ENCODE results near the gene SLC35C1.

The SLC35C1 gene

DNA sequence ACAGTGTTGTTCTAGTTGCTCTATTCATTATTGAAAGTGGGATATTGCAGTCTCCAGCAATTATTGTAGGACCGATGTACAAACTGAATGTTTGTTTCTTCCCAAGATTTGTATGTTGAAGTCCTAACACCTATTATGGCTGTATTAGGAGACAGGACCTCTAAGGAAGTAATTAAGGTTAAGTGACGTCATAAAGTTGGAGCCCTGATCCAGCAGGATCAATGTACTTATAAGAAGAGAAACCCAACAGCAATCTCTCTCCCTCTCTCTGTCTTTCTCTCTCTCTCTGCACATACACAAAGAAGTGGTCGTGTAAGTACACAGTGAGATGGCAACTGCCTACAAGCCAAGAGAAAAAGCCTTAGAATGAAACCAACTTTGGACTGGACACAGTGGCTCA is 16.1 kb upstream of the SLC35C1 start:
- H3K4me3 ChIP-seq (IDR thresholded peaks at IDR 0.05; ENCODE audit: insufficient read depth, low read depth, low read length), result no peak overlapping the region
- no peaks in the 10 kb centered on the region for H3K27me3 ChIP-seq (ENCODE audit: insufficient read depth, low read depth)
- H3K79me2 ChIP-seq (ENCODE audit: insufficient read depth, low read depth), result no peaks in the 10 kb centered on the region
- H3K4me2 ChIP-seq, result no peak overlapping the region
- no peak for TF ChIP-seq CTCF (conservative IDR thresholded peaks at IDR 0.05; ENCODE audit: low read depth, low read length)
- no peaks in the 10 kb centered on the region for H3K36me3 ChIP-seq (ENCODE audit: insufficient read depth)
- H3K27ac ChIP-seq, result no peak overlapping the region
- H3K9ac ChIP-seq, result no peak overlapping the region
- H4K20me1 ChIP-seq (ENCODE audit: insufficient read depth), result no peaks in the 10 kb centered on the region
- no peaks in the 10 kb centered on the region for H3K4me1 ChIP-seq (ENCODE audit: low read depth, poor library complexity, severe bottlenecking)
- no peak overlapping the region for H2AFZ ChIP-seq (ENCODE audit: low read depth)

GRCh38 chr11:45791524-45791923 is 13.4 kb upstream of the SLC35C1 start:
- H3K27me3 ChIP-seq (ENCODE audit: insufficient read depth, low read depth), result no peaks in the 10 kb centered on the region

GRCh38 chr11:45794169-45794568 is 10.8 kb upstream of the SLC35C1 start:
- Histone ChIP-seq H3K36me3 (ENCODE audit: insufficient read depth) (no peaks in the 10 kb centered on the region), H3K9ac (no peak overlapping the region), H3K27me3 (ENCODE audit: insufficient read depth, low read depth) (no peaks in the 10 kb centered on the region), H3K79me2 (ENCODE audit: insufficient read depth, low read depth) (no peaks in the 10 kb centered on the region), H3K4me1 (ENCODE audit: low read depth, poor library complexity, severe bottlenecking) (no peaks in the 10 kb centered on the region), H4K20me1 (ENCODE audit: insufficient read depth) (no peaks in the 10 kb centered on the region), H3K4me3 (IDR thresholded peaks at IDR 0.05; ENCODE audit: insufficient read depth, low read depth, low read length) (no peak overlapping the region), H2AFZ (ENCODE audit: low read depth) (no peak overlapping the region), H3K4me2 (no peak overlapping the region), H3K27ac (no peak overlapping the region)
- no peak for TF ChIP-seq CTCF (conservative IDR thresholded peaks at IDR 0.05; ENCODE audit: low read depth, low read length)

More at GRCh38 chr11:45791524-45791923, 13.4 kb upstream of the SLC35C1 start:
- H3K27ac ChIP-seq, result no peak overlapping the region
- H3K79me2 ChIP-seq (ENCODE audit: insufficient read depth, low read depth), result no peaks in the 10 kb centered on the region
- no peak overlapping the region for H3K4me2 ChIP-seq
- no peak overlapping the region for H2AFZ ChIP-seq (ENCODE audit: low read depth)
- H3K4me1 ChIP-seq (ENCODE audit: low read depth, poor library complexity, severe bottlenecking), result no peaks in the 10 kb centered on the region
- H3K4me3 ChIP-seq (IDR thresholded peaks at IDR 0.05; ENCODE audit: insufficient read depth, low read depth, low read length), result no peak overlapping the region
- H3K36me3 ChIP-seq (ENCODE audit: insufficient read depth), result no peaks in the 10 kb centered on the region
- no peak overlapping the region for H3K9ac ChIP-seq
- no peak for TF ChIP-seq CTCF (conservative IDR thresholded peaks at IDR 0.05; ENCODE audit: low read depth, low read length)
- no peaks in the 10 kb centered on the region for H4K20me1 ChIP-seq (ENCODE audit: insufficient read depth)

- no peak overlapping the region for H3K4me3 ChIP-seq (IDR thresholded peaks at IDR 0.05; ENCODE audit: insufficient read depth, low read depth, low read length)
- TF ChIP-seq CTCF (conservative IDR thresholded peaks at IDR 0.05; ENCODE audit: low read depth, low read length), result no peak
- H4K20me1 ChIP-seq (ENCODE audit: insufficient read depth), result no peaks in the 10 kb centered on the region
- no peaks in the 10 kb centered on the region for H3K4me1 ChIP-seq (ENCODE audit: low read depth, poor library complexity, severe bottlenecking)
- no peaks in the 10 kb centered on the region for H3K36me3 ChIP-seq (ENCODE audit: insufficient read depth)
- H3K4me2 ChIP-seq, result no peak overlapping the region
- H3K9ac ChIP-seq, result no peak overlapping the region
- H3K27ac ChIP-seq, result no peak overlapping the region
- H3K27me3 ChIP-seq (ENCODE audit: insufficient read depth, low read depth), result no peaks in the 10 kb centered on the region
- H3K79me2 ChIP-seq (ENCODE audit: insufficient read depth, low read depth), result no peaks in the 10 kb centered on the region
- no peak overlapping the region for H2AFZ ChIP-seq (ENCODE audit: low read depth)
These were observed 9.6 kb upstream of the SLC35C1 start for GRCh38 chr11:45795379-45795778.

All from KMS-11 (cell line).